ENCODE results near the gene TMEM178B.

- TF ChIP-seq CTCF (IDR thresholded peaks at IDR 0.05): no peak
- no peak for TF ChIP-seq EP300 (IDR thresholded peaks at IDR 0.05)
- no peak for TF ChIP-seq POLR2A (IDR thresholded peaks at IDR 0.05)
These were observed 394.5 kb downstream of the TMEM178B start for GRCh38 chr7:141468341-141468740.

Measured in ovary (tissue), 3 donors.